Regular cardiac myocyte (primary cell): ENCODE measurements around the gene SLC2A5. TPM values are rescaled to one million over a fixed set of nuclear protein-coding genes. Genes with fewer than 3 reads are reported as not detected.

Experiments used
- total RNA-seq: library from RNA; depleted of rRNA; stranded (reverse); fragments of >200 nt; gene quantifications from 2 replicates; pipeline ENCODE4 v1.2.3, GENCODE V29; 2014

Gene SLC2A5, protein sequence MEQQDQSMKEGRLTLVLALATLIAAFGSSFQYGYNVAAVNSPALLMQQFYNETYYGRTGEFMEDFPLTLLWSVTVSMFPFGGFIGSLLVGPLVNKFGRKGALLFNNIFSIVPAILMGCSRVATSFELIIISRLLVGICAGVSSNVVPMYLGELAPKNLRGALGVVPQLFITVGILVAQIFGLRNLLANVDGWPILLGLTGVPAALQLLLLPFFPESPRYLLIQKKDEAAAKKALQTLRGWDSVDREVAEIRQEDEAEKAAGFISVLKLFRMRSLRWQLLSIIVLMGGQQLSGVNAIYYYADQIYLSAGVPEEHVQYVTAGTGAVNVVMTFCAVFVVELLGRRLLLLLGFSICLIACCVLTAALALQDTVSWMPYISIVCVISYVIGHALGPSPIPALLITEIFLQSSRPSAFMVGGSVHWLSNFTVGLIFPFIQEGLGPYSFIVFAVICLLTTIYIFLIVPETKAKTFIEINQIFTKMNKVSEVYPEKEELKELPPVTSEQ
- 1.7 and 5.6 TPM in 2 replicates for total RNA-seq

DNA sequence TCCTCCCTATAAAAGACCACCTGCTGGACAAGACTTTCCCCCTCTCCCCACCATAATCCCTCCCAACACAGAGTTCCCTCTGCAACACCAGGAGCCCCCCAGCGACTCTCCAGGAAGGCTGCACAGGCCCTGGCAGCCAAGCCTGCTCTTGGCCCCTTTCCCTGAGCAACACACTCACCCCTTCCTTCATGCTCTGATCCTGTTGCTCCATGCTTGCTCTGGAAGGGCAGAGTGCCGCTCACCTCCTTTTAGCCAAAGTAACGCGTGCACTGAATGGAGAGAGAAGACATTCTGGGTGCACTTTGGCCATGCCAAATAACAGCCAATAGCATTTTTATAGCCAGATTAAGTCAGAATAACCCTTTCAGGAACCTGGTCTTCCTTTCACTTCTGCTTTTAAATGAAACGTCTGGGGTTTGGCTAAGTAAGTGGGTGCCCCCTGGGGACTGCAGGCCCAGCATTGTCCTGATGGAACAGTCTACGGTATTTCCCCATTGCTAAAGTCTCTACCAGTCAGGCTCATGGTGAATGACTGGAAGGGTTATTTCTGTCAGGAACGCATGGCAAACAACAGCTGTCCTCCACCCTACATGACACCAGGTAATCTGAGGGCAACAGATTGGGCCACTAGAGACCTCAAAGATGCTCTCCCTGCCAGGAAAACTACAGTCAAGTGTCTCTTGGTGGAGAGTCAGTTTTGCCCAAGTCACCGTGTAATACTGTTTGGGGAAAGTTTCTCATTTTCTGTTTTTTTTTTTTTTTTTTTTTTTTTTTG, at the start of gene SLC2A5:
TSS of gene SLC2A5 (minus strand) at position 310 of the 775 bp plus-strand sequence. CDS start at position 211, 99 bp downstream.

Other genes starting within 250 kb of the SLC2A5 start
- 1,683 and 3,178 TPM in 2 replicates for gene ENO1, start 190.9 kb downstream of the SLC2A5 start, total RNA-seq
- not detected in 2 replicates for gene CA6, start 123.8 kb downstream of the SLC2A5 start, total RNA-seq
- gene SLC2A7, start 43.2 kb downstream of the SLC2A5 start, total RNA-seq, result not detected in 2 replicates
- gene GPR157, start 59.5 kb upstream of the SLC2A5 start, total RNA-seq, result 5.2 and 5.4 TPM in 2 replicates
- 10.7 and 19.4 TPM in 2 replicates for gene H6PD, start 165.1 kb upstream of the SLC2A5 start, total RNA-seq
- gene SPSB1, start 223.3 kb upstream of the SLC2A5 start, total RNA-seq, result 24.2 and 25.1 TPM in 2 replicates